ENCODE data around the gene SOX13.

- TF ChIP-seq CTCF (IDR thresholded peaks at IDR 0.05; ENCODE audit: low read depth, low read length, poor library complexity, severe bottlenecking) (no peak), EZH2phosphoT487 (IDR thresholded peaks at IDR 0.05; ENCODE audit: borderline replicate concordance, low read length) (no peak)
Measured at GRCh38 chr1:204131978-204132377, 59.1 kb downstream of the SOX13 start.

All from DOHH2 (cell line).